G401.6 (cell line): ENCODE results near the gene CTDP1.
"Not testable (repeated sequence)": the region's sequence is repeated elsewhere in the genome, so short reads cannot be mapped to it uniquely, and the experiment has no call there.

Source experiments
- FAIRE-seq: peaks from 2 replicates; lab custom pipeline; 2012; peaks lifted over from hg19 to GRCh38; lab: Jason Lieb, UNC

The CTDP1 gene

GRCh38 chr18:79744625-79745024, 65.0 kb downstream of the CTDP1 start:
- no peak for FAIRE-seq

- no peak for FAIRE-seq
Observed at GRCh38 chr18:79746730-79747129, 67.1 kb downstream of the CTDP1 start.

- no peak for FAIRE-seq
Observed at GRCh38 chr18:79747156-79747845, 67.7 kb downstream of the CTDP1 start.

GRCh38 chr18:79748321-79749180, 68.9 kb downstream of the CTDP1 start:
- FAIRE-seq, result no peak

- FAIRE-seq, result no peak
Observed at GRCh38 chr18:79749251-79750191, 69.9 kb downstream of the CTDP1 start.

GRCh38 chr18:79750980-79751571, 71.5 kb downstream of the CTDP1 start:
- FAIRE-seq, result no peak

GRCh38 chr18:79751918-79752578, 72.4 kb downstream of the CTDP1 start:
- FAIRE-seq, result not testable (repeated sequence)

GRCh38 chr18:79752946-79753345, 73.3 kb downstream of the CTDP1 start:
- FAIRE-seq, result not testable (repeated sequence)

- no peak for FAIRE-seq
Observed at GRCh38 chr18:79753391-79753851, 73.8 kb downstream of the CTDP1 start.

GRCh38 chr18:79754022-79754761, 74.6 kb downstream of the CTDP1 start:
- no peak for FAIRE-seq

GRCh38 chr18:79754831-79755351, 75.3 kb downstream of the CTDP1 start:
- FAIRE-seq, result no peak

- FAIRE-seq, result no peak
Observed at GRCh38 chr18:79755496-79756142, 76.0 kb downstream of the CTDP1 start.

- FAIRE-seq, result no peak
Observed at GRCh38 chr18:79756143-79756500, 76.5 kb downstream of the CTDP1 start.

- FAIRE-seq, result no peak
Observed at GRCh38 chr18:79756826-79757225, 77.2 kb downstream of the CTDP1 start.

GRCh38 chr18:79760348-79760747, 80.7 kb downstream of the CTDP1 start:
- FAIRE-seq, result no peak

- no peak for FAIRE-seq
Observed at GRCh38 chr18:79760881-79761280, 81.3 kb downstream of the CTDP1 start.

GRCh38 chr18:79763407-79763806, 83.8 kb downstream of the CTDP1 start:
- no peak for FAIRE-seq

- FAIRE-seq, result no peak
Observed at GRCh38 chr18:79764131-79764530, 84.5 kb downstream of the CTDP1 start.

- FAIRE-seq, result no peak
Observed at GRCh38 chr18:79765491-79766245, 86.1 kb downstream of the CTDP1 start.
